GM20000 (cell line): ENCODE data around the gene SPECC1L.

Experiments
- DNase-seq: peaks from one replicate; pipeline ENCODE4 v3.0.0; 2012; ENCODE audit warnings: low spot score
- TF ChIP-seq, protein P1 (sequence below): IDR thresholded peaks from 2 replicates; pipeline ENCODE4 v1.5.1; 2012; ENCODE audit warnings: mild to moderate bottlenecking, control low read depth; ENCODE audit errors: extremely low read depth, missing control alignments

The SPECC1L gene

GRCh38 chr22:24376002-24376401 is 105.4 kb downstream of the SPECC1L start:
- no peak for DNase-seq
- TF ChIP-seq, protein P1, sequence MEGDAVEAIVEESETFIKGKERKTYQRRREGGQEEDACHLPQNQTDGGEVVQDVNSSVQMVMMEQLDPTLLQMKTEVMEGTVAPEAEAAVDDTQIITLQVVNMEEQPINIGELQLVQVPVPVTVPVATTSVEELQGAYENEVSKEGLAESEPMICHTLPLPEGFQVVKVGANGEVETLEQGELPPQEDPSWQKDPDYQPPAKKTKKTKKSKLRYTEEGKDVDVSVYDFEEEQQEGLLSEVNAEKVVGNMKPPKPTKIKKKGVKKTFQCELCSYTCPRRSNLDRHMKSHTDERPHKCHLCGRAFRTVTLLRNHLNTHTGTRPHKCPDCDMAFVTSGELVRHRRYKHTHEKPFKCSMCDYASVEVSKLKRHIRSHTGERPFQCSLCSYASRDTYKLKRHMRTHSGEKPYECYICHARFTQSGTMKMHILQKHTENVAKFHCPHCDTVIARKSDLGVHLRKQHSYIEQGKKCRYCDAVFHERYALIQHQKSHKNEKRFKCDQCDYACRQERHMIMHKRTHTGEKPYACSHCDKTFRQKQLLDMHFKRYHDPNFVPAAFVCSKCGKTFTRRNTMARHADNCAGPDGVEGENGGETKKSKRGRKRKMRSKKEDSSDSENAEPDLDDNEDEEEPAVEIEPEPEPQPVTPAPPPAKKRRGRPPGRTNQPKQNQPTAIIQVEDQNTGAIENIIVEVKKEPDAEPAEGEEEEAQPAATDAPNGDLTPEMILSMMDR = no peak

- TF ChIP-seq, protein P1 = no peak
- no peak for DNase-seq
Observed at GRCh38 chr22:24376586-24376985, 106.0 kb downstream of the SPECC1L start.

DNA sequence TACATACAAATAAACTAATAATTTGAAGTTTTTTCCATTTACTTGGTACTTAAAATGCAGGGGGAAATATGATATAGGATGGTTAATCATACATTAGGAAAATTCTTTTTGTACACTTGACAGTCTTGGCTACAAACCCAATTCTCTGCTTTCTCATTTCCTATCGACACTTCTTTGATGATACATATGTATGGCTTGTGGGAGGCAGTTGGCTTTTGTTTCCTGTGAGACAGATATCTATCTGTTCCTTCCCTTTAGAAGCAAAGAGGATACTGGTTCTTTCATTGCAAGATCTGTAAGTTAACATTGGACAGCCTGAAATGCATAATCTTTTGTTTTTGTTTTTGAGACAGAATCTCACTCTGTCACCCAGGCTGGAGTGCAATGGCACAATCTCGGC is 108.9 kb downstream of the SPECC1L start:
- DNase-seq = no peak
- TF ChIP-seq, protein P1 = no peak

DNA sequence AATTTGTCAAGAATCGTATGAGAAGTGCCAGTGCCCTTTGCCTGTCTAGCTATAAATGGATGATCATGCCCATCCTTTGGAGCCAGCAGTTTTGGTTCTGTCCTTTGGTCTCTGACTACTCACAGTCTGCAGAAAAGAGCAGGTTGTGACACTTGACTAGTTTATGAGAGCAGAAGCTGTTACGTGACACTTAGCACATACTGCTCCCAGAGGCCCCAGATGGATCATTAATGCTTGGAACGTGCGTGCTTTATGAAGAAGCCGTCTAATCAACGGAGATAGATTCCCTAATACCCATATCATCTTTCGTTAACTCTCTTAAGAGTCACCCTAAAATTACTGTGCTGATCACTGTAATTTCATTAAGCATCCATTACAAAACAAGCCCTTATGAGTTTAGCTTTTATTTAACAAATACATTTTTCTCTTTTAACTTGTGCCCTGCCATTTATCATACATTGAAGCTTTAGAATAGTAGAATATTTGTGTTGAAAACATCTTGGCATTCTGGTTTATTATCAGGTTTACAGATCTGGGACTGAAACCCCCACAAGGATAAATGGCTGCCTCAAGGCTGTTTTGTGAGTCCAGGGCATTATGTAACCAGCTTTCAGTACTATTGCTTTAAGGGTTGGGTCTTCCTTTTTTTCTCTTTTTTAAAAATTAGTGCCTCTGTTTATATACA is 109.7 kb downstream of the SPECC1L start:
- DNase-seq = no peak
- TF ChIP-seq, protein P1 = no peak

DNA sequence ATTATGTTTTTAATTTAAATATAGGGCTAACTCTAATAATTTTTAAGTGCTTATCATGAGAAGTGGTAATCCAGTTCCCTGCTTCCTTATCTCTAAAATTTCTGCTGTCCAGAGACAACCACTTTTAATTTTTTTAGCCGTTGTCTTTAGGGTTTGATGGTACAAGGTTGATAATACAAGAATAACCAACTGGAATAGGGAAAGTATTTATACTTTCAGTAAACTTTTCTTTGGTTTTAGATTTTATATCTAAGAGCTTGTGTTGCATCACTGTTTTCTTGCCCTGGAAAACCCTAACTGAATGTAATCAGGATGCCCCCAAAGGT is 110.2 kb downstream of the SPECC1L start:
- DNase-seq = no peak
- TF ChIP-seq, protein P1 = no peak

GRCh38 chr22:24383061-24383460 is 112.4 kb downstream of the SPECC1L start:
- TF ChIP-seq, protein P1 = no peak

GRCh38 chr22:24384131-24384530 is 113.5 kb downstream of the SPECC1L start:
- no peak for DNase-seq

More at GRCh38 chr22:24383061-24383460, 112.4 kb downstream of the SPECC1L start:
- no peak for DNase-seq

More at GRCh38 chr22:24384131-24384530, 113.5 kb downstream of the SPECC1L start:
- TF ChIP-seq, protein P1 = no peak
